HepG2 (cell line): ENCODE measurements around the gene CST11. TPM values are rescaled to one million over a fixed set of nuclear protein-coding genes. Genes with fewer than 3 reads are reported as not detected.

Experiments used
- ATAC-seq: fragments of 200-7000 bp; cut with Tn5 transposase; 3 replicates; pipeline ENCODE4 v1.9.1; 2020; ENCODE audit warnings: mild to moderate bottlenecking, moderate library complexity
- BruUV-seq: library from RNA; stranded (reverse); fragments of 400-500 nt; replicated peaks from 2 replicates; lab custom pipeline; 2021; lab: Mats Ljungman, UMichigan
- CTCF ChIA-PET: fragments of 300-600 bp; formaldehyde crosslinking; extraction: SDS; loops from one replicate; lab custom pipeline; 2021; ENCODE audit warnings: low total read pairs, inconsistent platforms, low intra/inter-chr PET ratio; lab: Yijun Ruan, JAX
- POLR2A ChIA-PET: fragments of 350-600 bp; sonication (Branson Sonifier 250); formaldehyde crosslinking; loops from one replicate; lab custom pipeline; 2020; ENCODE audit warnings: antibody characterized with exemption, inconsistent platforms; lab: Yijun Ruan, JAX
- DNase-seq: peaks from one replicate; pipeline ENCODE4 v3.0.0-alpha.2; 2015; ENCODE audit warnings: low spot score
- FAIRE-seq: peaks from 3 replicates; lab custom pipeline; 2011; peaks lifted over from hg19 to GRCh38; lab: Jason Lieb, UNC
- H2AFZ ChIP-seq: one replicate; pipeline ENCODE4 v1.6.1; 2011; ENCODE audit warnings: low read length, inconsistent platforms
- H3K27ac ChIP-seq: fragments of 300-600 bp; 3 replicates; pipeline ENCODE4 v1.8.0; 2011; ENCODE audit warnings: mixed run types, mild to moderate bottlenecking, mixed read lengths, low read length, inconsistent platforms; ENCODE audit not compliant: insufficient read depth; ENCODE audit errors: extremely low read length
- H3K27me3 ChIP-seq, 2 experiments: fragments of 200-600 bp in 1 of 2; 2 replicates in 1 of 2; 3 replicates in 1 of 2; pipeline versions ENCODE4 v1.6.0 to v1.8.0; 2011; ENCODE audit warnings: low read length in 2 of 2, mild to moderate bottlenecking in 2 of 2, moderate library complexity in 2 of 2, inconsistent platforms in 1 of 2; ENCODE audit not compliant: insufficient read depth in 2 of 2, control insufficient read depth in 1 of 2
- H3K36me3 ChIP-seq, 2 experiments: fragments of 200-600 bp in 1 of 2; replicated peaks in 1 of 2; 2 replicates in 1 of 2; 3 replicates in 1 of 2; pipeline versions ENCODE4 v1.5.1 to v1.8.0; 2011; ENCODE audit warnings: low read length in 2 of 2, inconsistent platforms in 1 of 2; ENCODE audit not compliant: insufficient read depth in 2 of 2, control insufficient read depth in 1 of 2
- H3K4me1 ChIP-seq: 2 replicates; pipeline ENCODE4 v1.5.1; 2012; ENCODE audit warnings: low read length, inconsistent platforms; ENCODE audit not compliant: insufficient read depth
- H3K4me2 ChIP-seq: 2 replicates; pipeline ENCODE4 v1.6.0; 2011; ENCODE audit warnings: low read depth, low read length, inconsistent platforms
- H3K4me3 ChIP-seq, 3 experiments: fragments of 200-600 bp in 1 of 3; sonication (generic), shearing (Covaris generic) in 1 of 3; replicated peaks in 1 of 3; 2 replicates each; pipeline ENCODE4 v1.5.1; 2011 to 2016; ENCODE audit warnings: low read length in 3 of 3, inconsistent platforms in 2 of 3, low read depth in 2 of 3, mild to moderate bottlenecking in 2 of 3, control low read depth in 1 of 3, mixed read lengths in 1 of 3; ENCODE audit not compliant: insufficient read depth in 1 of 3
- H3K79me2 ChIP-seq: one replicate; pipeline ENCODE4 v1.6.1; 2011; ENCODE audit warnings: low read length, inconsistent platforms; ENCODE audit not compliant: insufficient read depth
- H3K9ac ChIP-seq: 2 replicates; pipeline ENCODE4 v1.6.0; 2011; ENCODE audit warnings: mild to moderate bottlenecking, low read depth, low read length, inconsistent platforms; ENCODE audit not compliant: insufficient read depth
- H3K9me3 ChIP-seq: 2 replicates; pipeline ENCODE4 v1.5.1; 2012; ENCODE audit warnings: mild to moderate bottlenecking, low read length
- H4K20me1 ChIP-seq: 2 replicates; pipeline ENCODE4 v1.6.0; 2011; ENCODE audit warnings: inconsistent platforms, mild to moderate bottlenecking, low read length, moderate library complexity; ENCODE audit not compliant: insufficient read depth
- BHLHE40 ChIP-seq: IDR thresholded peaks from 2 replicates; pipeline ENCODE4 v1.6.1; 2011; ENCODE audit warnings: low read length, improper control_type of control experiment
- CREM ChIP-seq, 2 experiments: sonication (generic) in 1 of 2; formaldehyde crosslinking in 1 of 2; IDR thresholded peaks; 2 replicates each; pipeline versions ENCODE4 v1.4.0 to v1.6.1; 2016 to 2020; ENCODE audit warnings: antibody characterized with exemption in 1 of 2, mild to moderate bottlenecking in 1 of 2, missing genetic modification reagents in 1 of 2
- FOSL2 ChIP-seq: sonication (generic); formaldehyde crosslinking; IDR thresholded peaks from 2 replicates; pipeline ENCODE4 v1.4.0; 2020; ENCODE audit warnings: missing genetic modification reagents
- FOXO1 ChIP-seq: sonication (generic); formaldehyde crosslinking; IDR thresholded peaks from 2 replicates; pipeline ENCODE4 v1.4.0; 2020; ENCODE audit warnings: missing genetic modification reagents
- KMT2B ChIP-seq: IDR thresholded peaks from 2 replicates; pipeline ENCODE4 v1.6.1; 2016; ENCODE audit warnings: missing genetic modification reagents, missing compliant biosample characterization
- MED13 ChIP-seq: sonication (generic); formaldehyde crosslinking; IDR thresholded peaks from 2 replicates; pipeline ENCODE4 v1.5.0; 2020; ENCODE audit warnings: missing genetic modification reagents
- NR2F1 ChIP-seq, 2 experiments: fragments of 450-650 bp in 1 of 2; formaldehyde crosslinking in 1 of 2; IDR thresholded peaks; 2 replicates each; pipeline versions ENCODE4 v1.5.0 to v1.6.1; 2016 to 2020; ENCODE audit warnings: mild to moderate bottlenecking in 1 of 2, missing compliant biosample characterization in 1 of 2, missing genetic modification reagents in 1 of 2, moderate library complexity in 1 of 2
- RARA ChIP-seq: IDR thresholded peaks from 2 replicates; pipeline ENCODE4 v1.6.1; 2016; ENCODE audit warnings: missing genetic modification reagents, missing compliant biosample characterization
- TEAD3 ChIP-seq: optimal IDR thresholded peaks from 2 replicates; pipeline ENCODE3; 2016; ENCODE audit warnings: borderline replicate concordance
- ZBTB33 ChIP-seq: sonication (generic); formaldehyde crosslinking; IDR thresholded peaks from 2 replicates; pipeline ENCODE4 v1.4.0; 2020; ENCODE audit warnings: missing genetic modification reagents
- ZFP36 ChIP-seq: fragments of 150-350 bp; IDR thresholded peaks from 2 replicates; pipeline ENCODE4 v1.6.1; 2018; ENCODE audit warnings: borderline replicate concordance, low read length, low read depth; ENCODE audit not compliant: partially characterized antibody
- ZNF101 ChIP-seq: sonication (generic); formaldehyde crosslinking; IDR thresholded peaks from 2 replicates; pipeline ENCODE4 v1.4.0; 2020; ENCODE audit warnings: mild to moderate bottlenecking, low read depth, missing genetic modification reagents, borderline replicate concordance
- ZNF563 ChIP-seq: sonication (generic); formaldehyde crosslinking; IDR thresholded peaks from 2 replicates; pipeline ENCODE4 v1.8.0; 2022; ENCODE audit warnings: mild to moderate bottlenecking, moderate library complexity, missing genetic modification reagents
- ZNF644 ChIP-seq: IDR thresholded peaks from 2 replicates; pipeline ENCODE4 v1.6.1; 2016; ENCODE audit warnings: low read depth
- ZNF7 ChIP-seq: IDR thresholded peaks from 2 replicates; pipeline ENCODE4 v1.6.1; 2016; ENCODE audit warnings: missing biosample characterization, missing genetic modification reagents
- ZNF746 ChIP-seq: sonication (generic); formaldehyde crosslinking; IDR thresholded peaks from 2 replicates; pipeline ENCODE4 v1.8.0; 2022; ENCODE audit warnings: mild to moderate bottlenecking, missing genetic modification reagents
- ZNF781 ChIP-seq: sonication (generic); formaldehyde crosslinking; IDR thresholded peaks from 2 replicates; pipeline ENCODE4 v1.5.1; 2020; ENCODE audit warnings: borderline replicate concordance, mild to moderate bottlenecking, missing genetic modification reagents; ENCODE audit errors: not compliant biosample characterization
- ZNF788 ChIP-seq: sonication (generic); formaldehyde crosslinking; IDR thresholded peaks from 2 replicates; pipeline ENCODE4 v1.5.0; 2020; ENCODE audit warnings: mild to moderate bottlenecking, missing genetic modification reagents, borderline replicate concordance
- WGBS: methylation state at CpG from one replicate; pipeline ENCODE4 v1.1.6; 2017; ENCODE audit warnings: low lambda C conversion rate; 5-methylcytosine and 5-hydroxymethylcytosine counted together
- in situ Hi-C: cut with HindIII; loops from 2 replicates; pipeline ENCODE4 v1.10.0; 2017; ENCODE audit warnings: low pct_unique_long_range_greater_than_20kb; ENCODE audit not compliant: extremely low pct_ligation_motif_present
- intact Hi-C: fragments of 100-400 bp; cut with micrococcal nuclease; formaldehyde crosslinking; loops from one replicate; pipeline ENCODE4 v1.10.0; 2022; ENCODE audit not compliant: unreplicated experiment
- polyA plus RNA-seq, 8 experiments: library from polyadenylated mRNA; depleted of rRNA in 3 of 8; stranded (reverse) in 7 of 8; unstranded in 1 of 8; fragments of >200 nt; fragmentation: Illumina TruSeq in 4 of 8; extraction: Trizol in 4 of 8; gene quantifications; 2 replicates each; pipeline versions ENCODE4 v1.2.1 to v1.2.3, GENCODE V29; 2011 to 2016; ENCODE audit warnings: low read depth in 4 of 8, missing spikeins in 1 of 8, mixed read lengths in 1 of 8; ENCODE audit not compliant: insufficient read depth in 1 of 8
- total RNA-seq, 5 experiments: library from RNA; depleted of rRNA; stranded (reverse); fragments of >200 nt; fragmentation: Illumina TruSeq; extraction: Trizol; gene quantifications; 2 replicates each; pipeline ENCODE4 v1.2.3, GENCODE V29; 2016; ENCODE audit warnings: low read depth in 1 of 5

The CST11 gene
- total and polyA plus RNA-seq, 2 of the 13 experiments (the other 11 are each of a cell fraction or from before 2014, with no cell fraction given), result not detected

- TF ChIP-seq ZNF644, result 0 out of 2 replicates have a peak, but pooled peaks have one; percentile 43
- 0 out of 2 replicates have a peak, but pooled peaks have one; percentile 47 for TF ChIP-seq MED13 (CRISPR knock-in tag)
- no peak for TF ChIP-seq ZNF563 (CRISPR knock-in tag)
- TF ChIP-seq, all 625 proteins: peak for 37
Measured at GRCh38 chr20:23446505-23446904, 6.2 kb downstream of the CST11 start (continued).

- 61% methylated on average over 7 of the region's 7 CpGs for WGBS
- peaks cover 12% of the 10 kb centered on the region for H3K4me1 ChIP-seq
- intact Hi-C loops (loop anchor here (1.0 kb wide), 1 partner anchor 96 kb away; no protein-coding TSS in a partner anchor), in situ Hi-C loops (no loop called here)
- no peaks in the 10 kb centered on the region for H3K36me3 ChIP-seq
- H2AFZ ChIP-seq, result no peak overlapping the region
- peak; percentile 55 for DNase-seq
- no peaks in the 10 kb centered on the region for H3K9me3 ChIP-seq
- no TSS peak for BruUV-seq
- no peaks in the 10 kb centered on the region for H4K20me1 ChIP-seq
- FAIRE-seq, result no peak
- POLR2A ChIA-PET, result interaction anchor here (1.5 kb wide), 1 partner anchor 10 kb away, joined by 3 read pairs; no protein-coding TSS in a partner anchor
- no peak overlapping the region for H3K4me2 ChIP-seq
- CTCF ChIA-PET, result no interaction called here
- peaks cover 0 to 21% of the 10 kb centered on the region in 2 experiments; a peak in 2 of 5 replicates for H3K27me3 ChIP-seq
- no peaks in the 10 kb centered on the region for H3K79me2 ChIP-seq
- peak; percentile 7; the same call in 2 of the 3 replicates for ATAC-seq
- no peak overlapping the region for H3K27ac ChIP-seq
- no peak overlapping the region for H3K4me3 ChIP-seq
- no peak overlapping the region for H3K9ac ChIP-seq
- TF ChIP-seq TEAD3 (CRISPR knock-in tag), result peak; percentile 49
- TF ChIP-seq FOXO1, result 0 out of 2 replicates have a peak, but pooled peaks have one; percentile 16
- no peak for TF ChIP-seq KMT2B
- no peak for TF ChIP-seq ZNF101 (CRISPR knock-in tag)
- TF ChIP-seq FOSL2, result peak; percentile 75
- TF ChIP-seq ZNF788, result no peak
- TF ChIP-seq ZBTB33 (CRISPR knock-in tag), result peak; percentile 79
- TF ChIP-seq CREM (IDR thresholded peaks at IDR 0.05), result no peak
- TF ChIP-seq CREM (CRISPR knock-in tag; IDR thresholded peaks at IDR 0.05), result no peak
- peak; percentile 34 for TF ChIP-seq ZFP36
- 0 out of 2 replicates have a peak, but pooled peaks have one; percentile 33 for TF ChIP-seq ZNF746
- TF ChIP-seq BHLHE40, result peak; percentile 71
- TF ChIP-seq NR2F1 (CRISPR knock-in tag; IDR thresholded peaks at IDR 0.05), result no peak
- no peak for TF ChIP-seq ZNF781 (CRISPR knock-in tag)
- peak; percentile 29; the same call in 1 of the 2 replicates for TF ChIP-seq RARA
- peak; percentile 93 for TF ChIP-seq ZNF7 (CRISPR knock-in tag)
Measured at GRCh38 chr20:23445596-23446217, 7.0 kb downstream of the CST11 start.
